Measurements from ENCODE around the gene SLC43A3. TPM values are rescaled to one million over a fixed set of nuclear protein-coding genes. Genes with fewer than 3 reads are reported as not detected.

The SLC43A3 gene
- total and polyA plus RNA-seq, 9 of the 15 experiments (the other 6 are each of a cell fraction or from before 2014, with no cell fraction given), result 63.7 to 281 (median 139) TPM

DNA sequence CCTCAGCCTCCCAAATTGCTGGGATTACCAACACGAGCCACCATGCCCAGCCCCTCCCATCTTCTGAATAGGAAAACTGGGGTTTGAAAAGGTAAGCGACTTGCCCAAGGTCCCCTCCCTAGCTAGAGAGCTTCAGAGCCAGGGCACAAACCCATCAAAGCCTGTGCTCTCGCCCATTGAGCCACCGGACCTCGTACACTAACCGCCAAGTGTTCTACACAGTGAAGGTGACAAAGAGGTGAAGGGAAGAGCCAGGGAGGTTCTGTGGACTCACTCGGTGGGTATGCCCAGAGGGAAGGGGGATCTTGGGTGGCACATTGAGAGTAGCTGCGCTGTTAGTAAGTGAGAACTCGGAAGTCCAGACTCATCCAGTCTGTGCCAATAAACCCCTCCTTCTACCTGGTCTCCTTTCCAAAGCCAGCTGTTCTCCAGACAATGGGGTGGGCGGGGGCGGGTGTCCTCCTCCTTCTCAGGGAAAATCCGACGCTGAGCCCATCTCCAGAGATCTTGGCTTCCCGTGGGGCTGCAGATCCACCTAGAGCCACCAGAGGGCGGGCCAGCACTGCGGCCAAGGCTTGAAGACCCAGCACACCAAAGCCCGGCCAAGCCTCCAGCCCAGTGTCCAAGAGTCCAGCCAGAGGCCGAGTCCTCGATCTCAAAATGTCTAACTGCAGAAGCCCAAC lies 30.2 kb upstream of the SLC43A3 start (continued):
- TF ChIP-seq ZNF518B (CRISPR knock-in tag; IDR thresholded peaks at IDR 0.05) (no peak), U2AF2 (optimal IDR thresholded peaks at IDR 0.05; ENCODE audit: low read depth, low read length) (no peak), OTX1 (CRISPR knock-in tag; IDR thresholded peaks at IDR 0.05) (no peak), ZNF354B (CRISPR knock-in tag; IDR thresholded peaks at IDR 0.05) (no peak), TCF3 (CRISPR knock-in tag; IDR thresholded peaks at IDR 0.05) (0 out of 2 replicates have a peak, but pooled peaks have one; percentile 6), CREM (IDR thresholded peaks at IDR 0.05; ENCODE audit: low read depth) (0 out of 2 replicates have a peak, but pooled peaks have one; percentile 9), ZNF407 (IDR thresholded peaks at IDR 0.05; ENCODE audit: low read depth) (no peak)
- TF ChIP-seq, protein P1, sequence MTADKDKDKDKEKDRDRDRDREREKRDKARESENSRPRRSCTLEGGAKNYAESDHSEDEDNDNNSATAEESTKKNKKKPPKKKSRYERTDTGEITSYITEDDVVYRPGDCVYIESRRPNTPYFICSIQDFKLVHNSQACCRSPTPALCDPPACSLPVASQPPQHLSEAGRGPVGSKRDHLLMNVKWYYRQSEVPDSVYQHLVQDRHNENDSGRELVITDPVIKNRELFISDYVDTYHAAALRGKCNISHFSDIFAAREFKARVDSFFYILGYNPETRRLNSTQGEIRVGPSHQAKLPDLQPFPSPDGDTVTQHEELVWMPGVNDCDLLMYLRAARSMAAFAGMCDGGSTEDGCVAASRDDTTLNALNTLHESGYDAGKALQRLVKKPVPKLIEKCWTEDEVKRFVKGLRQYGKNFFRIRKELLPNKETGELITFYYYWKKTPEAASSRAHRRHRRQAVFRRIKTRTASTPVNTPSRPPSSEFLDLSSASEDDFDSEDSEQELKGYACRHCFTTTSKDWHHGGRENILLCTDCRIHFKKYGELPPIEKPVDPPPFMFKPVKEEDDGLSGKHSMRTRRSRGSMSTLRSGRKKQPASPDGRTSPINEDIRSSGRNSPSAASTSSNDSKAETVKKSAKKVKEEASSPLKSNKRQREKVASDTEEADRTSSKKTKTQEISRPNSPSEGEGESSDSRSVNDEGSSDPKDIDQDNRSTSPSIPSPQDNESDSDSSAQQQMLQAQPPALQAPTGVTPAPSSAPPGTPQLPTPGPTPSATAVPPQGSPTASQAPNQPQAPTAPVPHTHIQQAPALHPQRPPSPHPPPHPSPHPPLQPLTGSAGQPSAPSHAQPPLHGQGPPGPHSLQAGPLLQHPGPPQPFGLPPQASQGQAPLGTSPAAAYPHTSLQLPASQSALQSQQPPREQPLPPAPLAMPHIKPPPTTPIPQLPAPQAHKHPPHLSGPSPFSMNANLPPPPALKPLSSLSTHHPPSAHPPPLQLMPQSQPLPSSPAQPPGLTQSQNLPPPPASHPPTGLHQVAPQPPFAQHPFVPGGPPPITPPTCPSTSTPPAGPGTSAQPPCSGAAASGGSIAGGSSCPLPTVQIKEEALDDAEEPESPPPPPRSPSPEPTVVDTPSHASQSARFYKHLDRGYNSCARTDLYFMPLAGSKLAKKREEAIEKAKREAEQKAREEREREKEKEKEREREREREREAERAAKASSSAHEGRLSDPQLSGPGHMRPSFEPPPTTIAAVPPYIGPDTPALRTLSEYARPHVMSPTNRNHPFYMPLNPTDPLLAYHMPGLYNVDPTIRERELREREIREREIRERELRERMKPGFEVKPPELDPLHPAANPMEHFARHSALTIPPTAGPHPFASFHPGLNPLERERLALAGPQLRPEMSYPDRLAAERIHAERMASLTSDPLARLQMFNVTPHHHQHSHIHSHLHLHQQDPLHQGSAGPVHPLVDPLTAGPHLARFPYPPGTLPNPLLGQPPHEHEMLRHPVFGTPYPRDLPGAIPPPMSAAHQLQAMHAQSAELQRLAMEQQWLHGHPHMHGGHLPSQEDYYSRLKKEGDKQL (CRISPR knock-in tag; IDR thresholded peaks at IDR 0.05; ENCODE audit: borderline replicate concordance), result no peak
- TF ChIP-seq, protein P2, sequence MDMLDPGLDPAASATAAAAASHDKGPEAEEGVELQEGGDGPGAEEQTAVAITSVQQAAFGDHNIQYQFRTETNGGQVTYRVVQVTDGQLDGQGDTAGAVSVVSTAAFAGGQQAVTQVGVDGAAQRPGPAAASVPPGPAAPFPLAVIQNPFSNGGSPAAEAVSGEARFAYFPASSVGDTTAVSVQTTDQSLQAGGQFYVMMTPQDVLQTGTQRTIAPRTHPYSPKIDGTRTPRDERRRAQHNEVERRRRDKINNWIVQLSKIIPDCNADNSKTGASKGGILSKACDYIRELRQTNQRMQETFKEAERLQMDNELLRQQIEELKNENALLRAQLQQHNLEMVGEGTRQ (CRISPR knock-in tag; IDR thresholded peaks at IDR 0.05), result no peak

Measured in K562 (cell line).